Activated T-helper 1 cell treated with anti-CD3 and anti-CD28 coated beads, Interleukin-12 subunit alpha, Interleukin-12 subunit beta, Interleukin-2, Interleukin-4 antibody, amounts not matched to agents 30 ng/mL and 10 ng/mL and 1 ng/mL, durations not matched to agents 14 hours and 24 hours and 36 hours (primary cell): ENCODE data around the gene VSIG10L. TPM values are rescaled to one million over a fixed set of nuclear protein-coding genes. Genes with fewer than 3 reads are reported as not detected.
A peak's percentile ranks its signal among the peaks of the same experiment; 100 is the strongest.

Experiments
- DNase-seq: peaks from one replicate; pipeline ENCODE4 v3.0.0; 2021; ENCODE audit warnings: low spot score
- H3K27ac Mint-ChIP-seq: one replicate; pipeline ENCODE4 v1.8.0; 2021; ENCODE audit warnings: mild to moderate bottlenecking, mixed read lengths
- H3K27me3 Mint-ChIP-seq: one replicate; pipeline ENCODE4 v1.8.0; 2022; ENCODE audit warnings: mild to moderate bottlenecking, moderate library complexity, mixed read lengths; ENCODE audit not compliant: insufficient read depth
- H3K36me3 Mint-ChIP-seq: one replicate; pipeline ENCODE4 v1.8.0; 2021; ENCODE audit warnings: low read depth, mixed read lengths
- H3K4me1 Mint-ChIP-seq: one replicate; pipeline ENCODE4 v1.8.0; 2021; ENCODE audit warnings: low read depth, mixed read lengths
- H3K4me3 Mint-ChIP-seq: one replicate; pipeline ENCODE4 v1.8.0; 2021; ENCODE audit warnings: mild to moderate bottlenecking, moderate library complexity, mixed read lengths
- H3K9me3 Mint-ChIP-seq: one replicate; pipeline ENCODE4 v1.8.0; 2021; ENCODE audit warnings: mixed read lengths
- intact Hi-C: fragments of 100-400 bp; cut with micrococcal nuclease; formaldehyde crosslinking; loops from one replicate; pipeline ENCODE4 v1.15.1; 2024
- total RNA-seq: library from RNA; stranded (reverse); gene quantifications from 2 replicates; pipeline ENCODE4 v1.2.3, GENCODE V29; 2022

The VSIG10L gene
- total RNA-seq: 5.6 and 6.0 TPM in 2 replicates

- Mint-ChIP-seq H3K27ac (peak within 1 kb of the TSS; percentile 29), H3K9me3 (no peaks in the 10 kb centered on the region), H3K4me3 (peak within 1 kb of the TSS; percentile 67), H3K27me3 (peaks cover 3% of the 10 kb centered on the region), H3K36me3 (peaks cover 19% of the 10 kb centered on the region), H3K4me1 (peaks cover 26% of the 10 kb centered on the region)
- intact Hi-C loops: no loop called here
- DNase-seq: no peak
These were observed at the start of gene VSIG10L for GRCh38 chr19:51341976-51342580. Gene VSIG10L, minus strand, starts transcription at chr19:51342139. Its CDS starts 15 bp downstream, at chr19:51342124.

- intact Hi-C loops: no loop called here
These were observed 49.2 kb upstream of the VSIG10L start for GRCh38 chr19:51391073-51391611.

DNA sequence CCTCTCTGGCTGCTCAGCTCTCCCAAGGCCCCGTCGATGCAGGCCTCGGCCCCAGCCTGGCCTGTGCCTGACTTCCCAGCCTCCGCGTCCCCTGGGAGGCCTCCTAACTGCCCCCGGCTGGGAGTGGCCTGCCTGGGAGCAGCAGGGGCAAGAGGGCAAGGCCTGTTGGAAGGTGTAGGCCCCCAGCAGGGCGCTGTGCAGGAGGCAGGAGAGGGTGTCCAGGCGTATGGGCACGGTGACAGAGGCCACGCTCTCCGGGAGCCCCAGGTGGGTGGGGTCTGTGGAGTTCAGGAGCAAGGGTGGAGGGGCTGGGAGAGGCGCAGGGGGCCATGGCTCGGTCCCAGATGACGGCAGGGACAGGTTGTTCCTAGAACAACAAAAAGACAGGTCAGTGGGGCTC lies 47.2 kb upstream of the VSIG10L start:
- no peak overlapping the region for H3K4me3 Mint-ChIP-seq
- intact Hi-C loops: no loop called here
- no peaks in the 10 kb centered on the region for H3K9me3 Mint-ChIP-seq
- no peaks in the 10 kb centered on the region for H3K27me3 Mint-ChIP-seq
- peaks cover 29% of the 10 kb centered on the region for H3K4me1 Mint-ChIP-seq
- no peak overlapping the region for H3K27ac Mint-ChIP-seq
- no peak for DNase-seq
- H3K36me3 Mint-ChIP-seq: peaks cover 2% of the 10 kb centered on the region

More at GRCh38 chr19:51391073-51391611, 49.2 kb upstream of the VSIG10L start:
- peak overlapping the region; percentile 63 for H3K27ac Mint-ChIP-seq
- peaks cover 43% of the 10 kb centered on the region for H3K4me1 Mint-ChIP-seq
- peaks cover 2% of the 10 kb centered on the region for H3K36me3 Mint-ChIP-seq
- no peaks in the 10 kb centered on the region for H3K27me3 Mint-ChIP-seq
- DNase-seq: no peak
- H3K4me3 Mint-ChIP-seq: no peak overlapping the region
- H3K9me3 Mint-ChIP-seq: no peaks in the 10 kb centered on the region

DNA sequence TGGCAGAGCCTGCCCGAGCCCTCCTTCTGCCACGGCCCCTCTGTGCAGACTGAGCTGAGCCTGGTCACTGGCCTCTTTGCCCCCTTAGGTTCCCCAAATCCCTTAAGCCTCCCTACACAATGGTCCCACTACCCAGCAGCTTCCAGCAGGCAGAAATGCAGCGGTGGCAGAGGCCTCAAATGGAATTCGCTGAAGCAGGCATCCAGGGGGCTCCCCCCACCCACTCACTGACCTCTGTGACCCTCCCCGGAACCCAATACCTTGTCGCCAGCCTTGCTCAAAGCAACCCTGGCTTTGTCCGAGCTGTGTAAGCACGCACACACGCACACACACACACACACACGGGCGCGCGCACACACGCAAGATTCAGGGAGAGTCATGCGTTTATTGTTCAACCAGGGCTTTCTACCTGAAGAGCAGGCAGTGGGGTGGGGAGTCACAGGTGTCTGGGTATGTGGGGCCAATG lies 46.0 kb upstream of the VSIG10L start, which contains the start of gene LIM2:
Gene LIM2, minus strand, starts transcription at position 51 of the 466 bp plus-strand sequence. CDS start 531 bp downstream, outside the sequence.
- Mint-ChIP-seq H3K27ac (peak within 1 kb of the TSS; percentile 18), H3K4me3 (no peak within 1 kb of the TSS)

DNA sequence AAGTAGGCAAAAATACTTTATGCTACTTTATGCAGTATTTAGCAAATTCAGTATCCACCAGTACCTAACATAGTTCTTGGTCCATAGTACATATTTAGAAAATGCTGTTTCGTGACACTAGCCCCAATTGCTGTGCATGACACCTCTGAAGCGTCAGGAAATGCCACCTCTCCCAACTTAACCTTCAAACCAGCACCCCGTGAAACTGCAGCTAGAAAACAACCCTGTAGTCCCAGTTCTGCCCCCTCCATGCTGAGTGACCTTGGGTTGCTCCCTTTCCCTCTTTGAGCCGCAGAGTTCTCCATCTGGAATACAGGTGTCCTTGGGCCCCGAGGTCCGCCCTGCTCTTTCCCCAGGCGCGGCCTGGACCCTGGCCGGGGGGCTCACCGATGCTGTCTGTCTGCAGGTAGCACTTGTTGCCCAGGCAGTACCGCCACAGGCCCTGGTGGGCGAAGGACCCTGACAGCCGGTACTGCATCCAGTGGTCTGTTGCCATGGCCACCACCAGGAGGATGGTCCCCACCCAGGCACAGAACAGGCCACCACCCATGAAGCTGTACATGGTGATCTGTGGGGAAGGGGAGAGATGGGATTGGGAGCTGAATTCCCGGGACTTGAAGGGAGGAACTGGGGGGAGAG lies 45.1 kb upstream of the VSIG10L start:
- Mint-ChIP-seq H3K36me3 (peaks cover 2% of the 10 kb centered on the region), H3K27ac (no peak overlapping the region), H3K4me3 (no peak overlapping the region), H3K4me1 (peaks cover 20% of the 10 kb centered on the region), H3K27me3 (no peaks in the 10 kb centered on the region), H3K9me3 (no peaks in the 10 kb centered on the region)
- intact Hi-C loops: no loop called here
- no peak for DNase-seq

More for the DNA sequence above, 46.0 kb upstream of the VSIG10L start, which contains the start of gene LIM2:
- Mint-ChIP-seq H3K36me3 (peaks cover 2% of the 10 kb centered on the region), H3K4me1 (peaks cover 26% of the 10 kb centered on the region), H3K9me3 (no peaks in the 10 kb centered on the region), H3K27me3 (no peaks in the 10 kb centered on the region)
- intact Hi-C loops: no loop called here
- no peak for DNase-seq

GRCh38 chr19:51382004-51382403 lies 40.1 kb upstream of the VSIG10L start:
- H3K36me3 Mint-ChIP-seq: peaks cover 2% of the 10 kb centered on the region
- DNase-seq: no peak
- intact Hi-C loops: no loop called here
- H3K4me1 Mint-ChIP-seq: peaks cover 17% of the 10 kb centered on the region
- H3K27me3 Mint-ChIP-seq: no peaks in the 10 kb centered on the region
- peaks cover 6% of the 10 kb centered on the region for H3K9me3 Mint-ChIP-seq
- no peak overlapping the region for H3K27ac Mint-ChIP-seq
- H3K4me3 Mint-ChIP-seq: no peak overlapping the region

GRCh38 chr19:51380379-51380778 lies 38.4 kb upstream of the VSIG10L start:
- H3K4me3 Mint-ChIP-seq: no peak overlapping the region
- no peak overlapping the region for H3K27ac Mint-ChIP-seq
- peaks cover 6% of the 10 kb centered on the region for H3K9me3 Mint-ChIP-seq
- H3K27me3 Mint-ChIP-seq: no peaks in the 10 kb centered on the region
- H3K36me3 Mint-ChIP-seq: peaks cover 2% of the 10 kb centered on the region
- H3K4me1 Mint-ChIP-seq: peaks cover 28% of the 10 kb centered on the region
- no peak for DNase-seq
- intact Hi-C loops: no loop called here

DNA sequence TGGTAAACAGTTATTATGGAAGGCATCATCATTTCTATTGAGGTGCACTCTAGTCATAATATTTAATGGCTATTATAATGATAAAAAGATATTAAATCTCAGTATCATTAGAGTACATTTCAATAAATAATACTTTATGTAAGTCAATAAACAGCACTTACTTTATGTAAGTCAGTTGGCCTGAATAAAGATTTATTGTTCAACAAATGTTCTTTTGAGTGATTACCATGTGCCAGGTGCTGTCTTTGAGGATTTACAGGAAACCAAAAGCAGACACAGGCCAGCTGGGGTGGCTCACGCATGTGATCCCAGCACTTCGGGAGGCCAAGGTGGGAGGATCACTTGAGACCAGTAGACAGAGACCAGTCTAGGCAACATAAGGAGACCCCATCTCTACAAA lies 35.5 kb upstream of the VSIG10L start:
- Mint-ChIP-seq H3K4me3 (no peak overlapping the region), H3K36me3 (peaks cover 4% of the 10 kb centered on the region), H3K4me1 (peaks cover 50% of the 10 kb centered on the region), H3K9me3 (peaks cover 6% of the 10 kb centered on the region), H3K27me3 (no peaks in the 10 kb centered on the region), H3K27ac (no peak overlapping the region)
- intact Hi-C loops: no loop called here
- DNase-seq: no peak

DNA sequence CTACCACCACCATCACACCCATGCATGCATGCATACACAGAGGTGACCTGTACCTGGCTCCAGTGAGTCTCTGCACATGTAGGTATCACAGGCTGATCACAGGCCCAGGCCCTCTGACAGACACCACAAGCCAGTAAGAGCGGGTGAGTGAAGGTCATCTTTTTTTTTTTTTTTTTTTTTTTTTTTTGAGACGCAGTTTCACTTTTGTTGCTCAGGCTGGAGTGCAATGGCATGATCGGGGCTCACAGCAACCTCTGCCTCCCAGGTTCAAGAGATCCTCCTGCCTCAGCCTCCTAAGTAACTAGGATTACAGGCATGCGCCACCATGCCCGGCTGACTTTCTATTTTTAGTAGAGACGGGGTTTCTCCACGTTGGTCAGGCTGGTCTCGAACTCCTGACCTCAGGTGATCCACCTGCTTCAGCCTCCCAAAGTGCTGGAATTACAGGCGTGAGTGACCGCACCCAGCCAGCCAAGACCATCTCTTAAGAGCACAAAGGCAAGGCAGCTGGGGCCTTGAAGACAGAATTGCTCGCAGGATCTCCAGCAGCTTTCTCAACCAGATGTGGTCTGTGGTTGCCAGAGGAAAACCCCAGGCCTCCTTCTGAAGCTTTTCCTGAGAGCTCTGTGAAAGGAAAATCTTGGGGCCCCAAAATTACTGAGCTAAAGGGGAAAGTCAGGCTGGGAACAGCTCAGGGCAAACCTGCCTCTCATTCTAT lies 33.7 kb upstream of the VSIG10L start:
- peaks cover 63% of the 10 kb centered on the region for H3K4me1 Mint-ChIP-seq
- peaks cover 11% of the 10 kb centered on the region for H3K36me3 Mint-ChIP-seq
- peak overlapping the region; percentile 87 for H3K27ac Mint-ChIP-seq
- intact Hi-C loops: loop anchor here (1.0 kb wide), 1 partner anchor 8 kb away; no protein-coding TSS in a partner anchor
- no peaks in the 10 kb centered on the region for H3K27me3 Mint-ChIP-seq
- no peaks in the 10 kb centered on the region for H3K9me3 Mint-ChIP-seq
- H3K4me3 Mint-ChIP-seq: peak overlapping the region; percentile 62
- peak; percentile 59 for DNase-seq

- Mint-ChIP-seq H3K36me3 (peaks cover 17% of the 10 kb centered on the region), H3K27ac (peak within 1 kb of the TSS; percentile 87), H3K4me3 (peak within 1 kb of the TSS; percentile 87), H3K9me3 (no peaks in the 10 kb centered on the region), H3K4me1 (peaks cover 74% of the 10 kb centered on the region), H3K27me3 (no peaks in the 10 kb centered on the region)
- peak; percentile 68 for DNase-seq
- intact Hi-C loops: loop anchor here (1.0 kb wide), 2 partner anchors 21 to 68 kb away; no protein-coding TSS in a partner anchor
These were observed 30.9 kb upstream of the VSIG10L start, which contains the start of gene NKG7 for GRCh38 chr19:51372649-51373504. Gene NKG7, minus strand, starts transcription at chr19:51372654. Its CDS starts 119 bp downstream, at chr19:51372535.

DNA sequence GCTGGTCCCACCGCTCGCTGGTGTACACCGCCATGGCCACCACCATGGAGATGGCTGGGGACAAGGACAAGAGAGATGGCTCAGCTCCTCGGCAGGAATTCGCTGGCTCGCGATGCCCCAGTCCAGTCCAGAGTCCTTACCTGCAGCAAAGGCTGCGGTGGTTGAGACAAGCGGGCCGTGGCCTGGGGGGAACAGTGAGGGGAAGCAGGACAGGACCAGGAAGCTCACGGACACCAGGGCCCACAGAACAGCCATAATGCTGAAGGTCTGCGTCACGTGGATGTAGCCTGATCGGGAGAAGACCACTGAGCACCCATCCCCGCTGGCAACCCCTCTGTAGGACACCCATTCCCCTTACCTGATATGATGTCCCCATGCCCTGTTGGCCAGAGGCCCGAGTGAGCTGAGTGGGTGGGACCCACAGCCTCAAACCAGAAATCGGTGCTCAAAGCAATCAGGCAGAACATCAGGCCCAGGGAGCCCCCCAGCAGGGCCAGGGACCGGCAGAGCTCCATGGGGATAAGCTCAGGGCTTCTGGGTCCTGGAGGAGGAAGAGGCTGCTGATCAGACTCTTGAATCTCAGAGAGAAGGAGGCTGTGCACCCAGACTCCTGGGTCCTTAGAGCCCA lies 30.2 kb upstream of the VSIG10L start:
- Mint-ChIP-seq H3K4me1 (peaks cover 74% of the 10 kb centered on the region), H3K36me3 (peaks cover 17% of the 10 kb centered on the region), H3K27me3 (no peaks in the 10 kb centered on the region), H3K4me3 (peak overlapping the region; percentile 87), H3K27ac (peak overlapping the region; percentile 87), H3K9me3 (no peaks in the 10 kb centered on the region)
- intact Hi-C loops: no loop called here
- no peak for DNase-seq
